GM06990 (cell line): ENCODE results near the gene GALNT5.

Source experiments
- DNase-seq: peaks from one replicate; pipeline ENCODE4 v3.0.0-alpha.2; 2011; ENCODE audit not compliant: insufficient read length; ENCODE audit errors: extremely low read depth
- H3K27me3 ChIP-seq: replicated peaks from 2 replicates; pipeline ENCODE4 v1.6.0; 2011; ENCODE audit warnings: low read length; ENCODE audit not compliant: control insufficient read depth, insufficient read depth
- H3K36me3 ChIP-seq: 2 replicates; pipeline ENCODE4 v1.5.1; 2011; ENCODE audit warnings: low read length; ENCODE audit not compliant: control insufficient read depth, insufficient read depth
- H3K4me3 ChIP-seq: replicated peaks from 2 replicates; pipeline ENCODE4 v1.5.1; 2011; ENCODE audit warnings: low read depth, mild to moderate bottlenecking, control low read depth, low read length
- CTCF ChIP-seq: IDR thresholded peaks from 2 replicates; pipeline ENCODE4 v1.5.1; 2011; ENCODE audit warnings: low read length, control low read depth, mild to moderate bottlenecking, inconsistent platforms; ENCODE audit not compliant: insufficient read depth, poor library complexity, severe bottlenecking

The GALNT5 gene, protein sequence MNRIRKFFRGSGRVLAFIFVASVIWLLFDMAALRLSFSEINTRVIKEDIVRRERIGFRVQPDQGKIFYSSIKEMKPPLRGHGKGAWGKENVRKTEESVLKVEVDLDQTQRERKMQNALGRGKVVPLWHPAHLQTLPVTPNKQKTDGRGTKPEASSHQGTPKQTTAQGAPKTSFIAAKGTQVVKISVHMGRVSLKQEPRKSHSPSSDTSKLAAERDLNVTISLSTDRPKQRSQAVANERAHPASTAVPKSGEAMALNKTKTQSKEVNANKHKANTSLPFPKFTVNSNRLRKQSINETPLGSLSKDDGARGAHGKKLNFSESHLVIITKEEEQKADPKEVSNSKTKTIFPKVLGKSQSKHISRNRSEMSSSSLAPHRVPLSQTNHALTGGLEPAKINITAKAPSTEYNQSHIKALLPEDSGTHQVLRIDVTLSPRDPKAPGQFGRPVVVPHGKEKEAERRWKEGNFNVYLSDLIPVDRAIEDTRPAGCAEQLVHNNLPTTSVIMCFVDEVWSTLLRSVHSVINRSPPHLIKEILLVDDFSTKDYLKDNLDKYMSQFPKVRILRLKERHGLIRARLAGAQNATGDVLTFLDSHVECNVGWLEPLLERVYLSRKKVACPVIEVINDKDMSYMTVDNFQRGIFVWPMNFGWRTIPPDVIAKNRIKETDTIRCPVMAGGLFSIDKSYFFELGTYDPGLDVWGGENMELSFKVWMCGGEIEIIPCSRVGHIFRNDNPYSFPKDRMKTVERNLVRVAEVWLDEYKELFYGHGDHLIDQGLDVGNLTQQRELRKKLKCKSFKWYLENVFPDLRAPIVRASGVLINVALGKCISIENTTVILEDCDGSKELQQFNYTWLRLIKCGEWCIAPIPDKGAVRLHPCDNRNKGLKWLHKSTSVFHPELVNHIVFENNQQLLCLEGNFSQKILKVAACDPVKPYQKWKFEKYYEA

DNA sequence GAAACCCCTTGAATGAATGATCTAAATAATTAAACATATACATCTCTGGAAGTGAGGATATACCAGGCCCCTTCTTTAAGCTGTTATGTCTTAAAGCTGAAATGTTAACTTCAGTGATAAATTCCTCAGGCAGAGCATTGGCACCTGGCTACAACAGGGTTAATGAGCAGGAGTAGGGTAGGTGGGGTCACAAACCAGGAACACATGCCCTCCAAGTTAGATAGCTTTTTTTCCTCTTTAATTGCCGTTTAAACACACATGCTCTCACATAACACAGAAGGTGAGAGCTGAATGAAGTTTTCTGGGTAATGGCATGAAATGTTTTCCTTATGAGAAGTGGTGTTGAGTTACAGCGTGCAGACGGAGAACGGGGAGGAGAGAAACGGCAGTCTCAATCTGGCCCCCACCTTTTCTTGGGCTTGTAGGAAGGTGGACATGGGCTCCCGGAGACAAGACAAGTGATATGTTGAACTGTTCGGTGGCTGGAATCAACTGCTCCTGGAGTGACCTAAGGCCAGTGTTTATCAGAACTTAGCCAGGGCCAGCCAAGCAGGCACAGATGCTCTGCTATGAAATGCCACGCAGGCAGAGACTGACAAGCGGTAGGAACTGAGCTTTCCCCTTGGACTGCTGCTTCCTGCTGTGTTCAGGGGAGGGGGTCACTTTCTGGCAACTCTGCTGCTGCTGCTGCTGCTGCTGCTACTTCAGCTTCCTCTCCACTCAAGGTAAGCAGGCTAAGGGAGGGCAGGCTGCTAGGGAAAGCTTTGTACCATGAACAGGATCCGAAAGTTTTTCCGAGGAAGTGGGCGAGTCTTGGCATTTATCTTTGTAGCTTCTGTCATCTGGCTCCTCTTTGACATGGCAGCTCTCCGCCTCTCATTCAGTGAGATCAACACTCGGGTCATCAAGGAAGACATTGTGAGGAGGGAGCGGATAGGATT lies at the start of gene GALNT5:
Gene GALNT5 (plus strand): TSS at position 394 of the 941 bp plus-strand sequence. CDS start 378 bp downstream, at position 772.
- Histone ChIP-seq H3K4me3 (no peak within 1 kb of the TSS), H3K27me3 (no peaks in the 10 kb centered on the region; the same call in 1 of the 2 replicates), H3K36me3 (no peaks in the 10 kb centered on the region)
- no peak for TF ChIP-seq CTCF
- no peak for DNase-seq

DNA sequence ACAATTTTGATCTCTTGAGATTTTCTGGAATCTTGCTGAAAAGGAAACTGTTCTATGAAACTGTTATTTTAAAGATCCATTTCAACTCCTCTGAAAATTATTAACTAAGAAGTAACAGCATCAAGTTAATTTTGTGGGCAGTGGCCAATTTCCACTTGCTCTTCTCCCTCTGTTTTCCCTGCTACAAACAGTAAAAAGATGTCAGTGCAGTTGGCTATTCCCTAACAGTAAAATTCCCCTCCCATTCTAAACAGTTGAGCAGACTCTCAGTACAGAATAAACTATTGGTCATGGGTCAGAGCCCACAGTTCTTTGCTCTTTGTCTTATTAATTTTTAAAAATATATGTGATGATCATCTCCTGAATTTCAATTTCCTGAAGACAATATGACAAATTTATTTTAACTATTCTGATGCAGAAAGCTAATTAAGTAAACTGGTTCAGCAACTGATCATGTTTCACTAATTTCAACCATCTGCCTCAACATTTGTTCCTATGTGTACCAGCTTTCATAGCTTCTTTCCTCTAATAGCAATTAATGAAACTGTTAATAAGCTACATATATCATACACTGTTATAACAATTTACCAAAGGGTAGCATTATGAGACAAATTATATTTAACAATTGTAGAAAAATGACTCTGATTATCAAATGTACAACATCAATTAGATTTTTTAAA lies 41.1 kb upstream of the GALNT5 start:
- no peaks in the 10 kb centered on the region for H3K27me3 ChIP-seq
- H3K36me3 ChIP-seq: no peaks in the 10 kb centered on the region
- no peak for DNase-seq
- TF ChIP-seq CTCF: no peak
- H3K4me3 ChIP-seq: no peak overlapping the region

DNA sequence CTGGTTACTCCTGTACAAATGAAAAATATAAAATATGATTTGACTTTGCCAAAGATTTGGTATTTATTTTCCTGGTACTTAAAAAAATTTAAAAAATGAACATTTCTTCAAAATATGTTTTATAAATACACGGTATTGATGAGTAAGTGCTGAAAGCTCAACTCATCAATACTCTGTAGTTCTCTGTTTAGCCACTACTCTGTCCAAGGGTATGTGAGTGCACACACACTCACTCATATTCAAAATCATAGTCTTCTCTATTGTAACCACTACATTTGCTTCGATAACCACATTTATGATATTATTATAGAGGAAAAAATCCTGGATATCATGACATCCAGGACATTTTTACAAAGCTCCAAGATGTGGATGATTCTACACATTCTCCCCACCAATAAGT lies 40.1 kb upstream of the GALNT5 start:
- Histone ChIP-seq H3K27me3 (no peaks in the 10 kb centered on the region; the same call in 1 of the 2 replicates), H3K4me3 (no peak overlapping the region), H3K36me3 (no peaks in the 10 kb centered on the region)
- no peak for TF ChIP-seq CTCF
- DNase-seq: no peak

GRCh38 chr2:157218911-157219310 lies 38.6 kb upstream of the GALNT5 start:
- DNase-seq: no peak
- Histone ChIP-seq H3K4me3 (no peak overlapping the region), H3K27me3 (no peaks in the 10 kb centered on the region; the same call in 1 of the 2 replicates), H3K36me3 (no peaks in the 10 kb centered on the region)
- TF ChIP-seq CTCF: no peak

- no peak for TF ChIP-seq CTCF
- Histone ChIP-seq H3K36me3 (no peaks in the 10 kb centered on the region), H3K27me3 (no peaks in the 10 kb centered on the region; the same call in 1 of the 2 replicates), H3K4me3 (no peak overlapping the region)
- DNase-seq: no peak
These were observed 37.0 kb upstream of the GALNT5 start for GRCh38 chr2:157220502-157220901.
